ENCODE measurements around the gene STPG4.

DNA sequence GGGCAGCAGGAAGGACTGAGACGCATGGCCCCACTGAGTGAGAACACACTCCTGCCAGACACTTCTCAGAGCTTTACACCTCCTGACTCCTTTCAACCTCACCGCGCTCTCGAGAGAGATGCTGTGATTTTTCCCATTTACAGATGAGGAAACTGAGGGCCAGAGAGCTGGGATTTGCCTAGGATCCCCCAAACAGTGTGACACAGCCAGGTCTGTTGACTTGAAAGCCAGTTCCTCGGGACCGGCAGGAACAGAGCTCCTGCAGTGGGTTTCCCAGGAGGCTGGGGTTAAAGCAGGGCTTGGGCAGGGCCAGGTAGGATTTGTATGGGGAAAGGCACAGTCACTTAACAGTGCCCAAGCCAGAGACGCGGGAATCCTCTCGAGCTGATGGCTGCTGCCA, 81.9 kb downstream of the STPG4 start:
- TF ChIP-seq EZH2 (IDR thresholded peaks at IDR 0.05), result no peak
- TF ChIP-seq POLR2AphosphoS5 (IDR thresholded peaks at IDR 0.05; ENCODE audit: borderline replicate concordance, low read depth, low read length), result no peak

Measured in SK-N-MC (cell line).